ENCODE measurements around the gene SFXN3. TPM values are rescaled to one million over a fixed set of nuclear protein-coding genes. Genes with fewer than 3 reads are reported as not detected.

SFXN3 gene
- total and polyA plus RNA-seq, 2 experiments from 2014 or later: 93.6 to 102 TPM

DNA sequence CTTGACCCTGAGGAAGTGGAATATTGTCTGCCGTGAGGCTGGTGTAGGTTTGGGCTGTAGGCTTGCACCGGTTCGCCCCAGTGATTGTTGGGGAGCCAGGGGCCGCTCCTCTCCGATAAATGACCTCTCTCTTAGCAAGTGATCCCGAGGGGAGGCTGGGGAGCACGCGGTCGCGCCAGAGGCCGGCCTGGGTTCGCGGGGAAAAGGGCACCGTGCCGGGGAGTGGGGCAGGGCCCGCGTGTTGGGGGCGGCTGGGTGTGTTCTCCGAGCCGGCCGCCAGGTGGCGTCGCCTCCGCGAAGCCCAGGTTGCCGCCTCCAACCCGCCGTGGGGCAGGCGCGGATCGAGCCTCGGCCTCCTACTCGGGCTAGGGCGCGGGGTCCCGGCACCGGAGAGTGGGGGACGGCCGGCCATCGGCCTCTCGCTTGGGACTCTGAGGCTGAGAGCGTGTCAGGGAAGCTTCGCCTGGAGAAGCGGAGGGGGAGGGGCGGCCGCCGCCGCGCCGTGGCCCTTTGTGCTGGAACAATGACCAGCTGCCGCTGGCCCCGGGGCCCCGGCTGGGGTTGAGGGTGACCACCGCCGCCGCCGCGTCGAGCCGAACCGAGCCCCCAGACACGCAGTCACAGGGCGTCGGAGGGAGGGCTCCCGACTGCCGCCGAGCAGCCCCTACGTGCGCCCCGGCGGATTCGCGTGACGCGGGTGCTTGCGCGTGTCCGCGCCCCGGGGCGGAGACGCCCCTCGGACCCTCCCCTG, 31.9 kb upstream of the SFXN3 start:
- no peaks in the 10 kb centered on the region for H3K36me3 ChIP-seq (replicated peaks; ENCODE audit: insufficient read depth, low read depth)
- peaks cover 35% of the 10 kb centered on the region for H3K4me1 ChIP-seq (ENCODE audit: insufficient read depth)
- peak; percentile 93 for DNase-seq (ENCODE audit: low spot score)
- H2AFZ ChIP-seq: peak overlapping the region; percentile 52
- peaks cover 10% of the 10 kb centered on the region for H4K20me1 ChIP-seq (ENCODE audit: insufficient read depth, poor library complexity, severe bottlenecking)
- H3K79me2 ChIP-seq: peaks cover 44% of the 10 kb centered on the region
- no peaks in the 10 kb centered on the region for H3K9me3 ChIP-seq (ENCODE audit: low read depth)
- peak overlapping the region; percentile 99 for H3K27ac ChIP-seq
- no peaks in the 10 kb centered on the region for H3K27me3 ChIP-seq
- TF ChIP-seq, protein P1, sequence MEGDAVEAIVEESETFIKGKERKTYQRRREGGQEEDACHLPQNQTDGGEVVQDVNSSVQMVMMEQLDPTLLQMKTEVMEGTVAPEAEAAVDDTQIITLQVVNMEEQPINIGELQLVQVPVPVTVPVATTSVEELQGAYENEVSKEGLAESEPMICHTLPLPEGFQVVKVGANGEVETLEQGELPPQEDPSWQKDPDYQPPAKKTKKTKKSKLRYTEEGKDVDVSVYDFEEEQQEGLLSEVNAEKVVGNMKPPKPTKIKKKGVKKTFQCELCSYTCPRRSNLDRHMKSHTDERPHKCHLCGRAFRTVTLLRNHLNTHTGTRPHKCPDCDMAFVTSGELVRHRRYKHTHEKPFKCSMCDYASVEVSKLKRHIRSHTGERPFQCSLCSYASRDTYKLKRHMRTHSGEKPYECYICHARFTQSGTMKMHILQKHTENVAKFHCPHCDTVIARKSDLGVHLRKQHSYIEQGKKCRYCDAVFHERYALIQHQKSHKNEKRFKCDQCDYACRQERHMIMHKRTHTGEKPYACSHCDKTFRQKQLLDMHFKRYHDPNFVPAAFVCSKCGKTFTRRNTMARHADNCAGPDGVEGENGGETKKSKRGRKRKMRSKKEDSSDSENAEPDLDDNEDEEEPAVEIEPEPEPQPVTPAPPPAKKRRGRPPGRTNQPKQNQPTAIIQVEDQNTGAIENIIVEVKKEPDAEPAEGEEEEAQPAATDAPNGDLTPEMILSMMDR (IDR thresholded peaks at IDR 0.05; ENCODE audit: poor library complexity): peak; percentile 87
- TF ChIP-seq EZH2phosphoT487 (IDR thresholded peaks at IDR 0.05; ENCODE audit: low read depth, severe bottlenecking, unreplicated experiment): no peak
- 5% methylated on average over 34 of the region's 83 CpGs for WGBS (ENCODE audit: low lambda C conversion rate, missing lambda C conversion rate)
- H3K4me3 ChIP-seq: peak overlapping the region; percentile 92
- no peaks in the 10 kb centered on the region for H3K9me2 ChIP-seq (replicated peaks; ENCODE audit: insufficient read depth)
- peak overlapping the region; percentile 95 for H3K4me2 ChIP-seq

DNA sequence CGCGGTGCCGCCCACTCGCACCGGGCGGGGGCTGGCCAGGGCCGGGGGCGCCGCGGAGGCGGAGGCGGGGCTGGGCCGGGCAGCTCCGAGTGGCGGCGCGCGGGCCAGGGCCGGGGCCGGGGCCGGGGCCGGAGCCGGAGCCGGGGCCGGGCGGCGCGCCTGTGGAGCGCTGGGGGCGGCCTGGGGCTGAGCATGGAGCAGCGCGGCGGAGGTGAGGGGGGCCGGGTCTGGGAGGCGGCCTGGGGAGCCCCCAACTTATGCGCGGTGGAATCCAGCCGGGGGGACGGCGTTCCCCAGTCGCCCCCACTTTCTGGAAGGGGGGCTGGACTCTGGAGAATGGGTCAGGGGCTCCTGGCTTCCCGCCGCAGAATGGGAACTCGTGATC, 31.3 kb upstream of the SFXN3 start, which contains the start of gene LZTS2:
Gene LZTS2 (plus strand): TSS at position 67 of the 385 bp plus-strand sequence. CDS start 2,731 bp downstream, outside the sequence.
- H3K4me3 ChIP-seq: peak within 1 kb of the TSS; percentile 92
- no peaks in the 10 kb centered on the region for H3K36me3 ChIP-seq (replicated peaks; ENCODE audit: insufficient read depth, low read depth)
- H3K9me3 ChIP-seq (ENCODE audit: low read depth): no peaks in the 10 kb centered on the region
- H3K79me2 ChIP-seq: peaks cover 50% of the 10 kb centered on the region
- no peaks in the 10 kb centered on the region for H3K9me2 ChIP-seq (replicated peaks; ENCODE audit: insufficient read depth)
- no peak for DNase-seq (ENCODE audit: low spot score)
- H4K20me1 ChIP-seq (ENCODE audit: insufficient read depth, poor library complexity, severe bottlenecking): peaks cover 10% of the 10 kb centered on the region
- H3K4me1 ChIP-seq (ENCODE audit: insufficient read depth): peaks cover 35% of the 10 kb centered on the region
- no peaks in the 10 kb centered on the region for H3K27me3 ChIP-seq
- H2AFZ ChIP-seq: peak within 1 kb of the TSS; percentile 84
- TF ChIP-seq EZH2phosphoT487 (IDR thresholded peaks at IDR 0.05; ENCODE audit: low read depth, severe bottlenecking, unreplicated experiment) (no peak), EZH2 (IDR thresholded peaks at IDR 0.05; ENCODE audit: borderline replicate concordance) (no peak)
- H3K4me2 ChIP-seq: peak within 1 kb of the TSS; percentile 99
- H3K27ac ChIP-seq: peak within 1 kb of the TSS; percentile 99
- 2% methylated on average over 5 of the region's 44 CpGs for WGBS (ENCODE audit: low lambda C conversion rate, missing lambda C conversion rate)

DNA sequence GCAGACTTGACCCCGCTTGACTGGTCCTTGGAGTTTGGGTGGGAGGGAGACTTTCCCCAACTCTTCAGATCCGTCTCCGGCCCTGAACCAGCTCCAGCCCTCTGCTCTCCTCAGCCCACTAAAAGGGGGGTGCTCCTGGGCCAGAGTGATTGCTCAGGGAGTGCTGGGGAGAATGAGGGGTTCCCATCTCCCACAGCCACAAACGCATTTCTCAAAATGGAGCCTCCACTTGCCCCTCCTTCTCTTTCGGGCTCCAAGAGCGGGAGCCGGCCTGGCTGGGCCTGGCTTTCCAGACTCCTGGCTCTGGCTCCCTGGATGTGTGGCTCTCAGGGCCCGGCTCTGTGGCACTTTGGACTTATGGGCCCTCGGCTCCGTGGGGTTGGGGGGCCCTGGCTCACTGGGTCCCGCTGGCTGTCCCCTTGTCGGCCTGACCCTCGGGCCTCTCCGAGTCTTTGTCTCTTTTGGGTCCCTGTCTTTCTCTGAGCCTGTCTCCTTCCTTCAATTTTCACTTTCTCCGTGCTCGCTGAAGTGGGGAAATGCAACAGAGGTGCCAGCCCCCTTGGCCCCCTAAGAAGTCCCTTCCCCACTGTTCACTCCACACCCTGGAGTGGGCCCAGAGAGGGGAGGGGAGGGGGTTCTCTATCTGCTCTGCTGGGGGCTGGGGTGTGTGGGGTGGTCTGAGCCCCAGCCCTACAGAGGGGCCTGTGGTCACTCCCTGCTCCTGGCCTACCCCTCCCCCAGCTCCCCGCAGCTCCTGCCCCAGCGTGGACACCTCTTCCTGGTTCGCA, 30.7 kb upstream of the SFXN3 start:
- peak; percentile 64 for DNase-seq (ENCODE audit: low spot score)
- Histone ChIP-seq H3K4me2 (peak overlapping the region; percentile 99), H4K20me1 (ENCODE audit: insufficient read depth, poor library complexity, severe bottlenecking) (peaks cover 10% of the 10 kb centered on the region), H3K4me3 (peak overlapping the region; percentile 92), H3K9me2 (replicated peaks; ENCODE audit: insufficient read depth) (no peaks in the 10 kb centered on the region), H3K36me3 (replicated peaks; ENCODE audit: insufficient read depth, low read depth) (no peaks in the 10 kb centered on the region), H2AFZ (peak overlapping the region; percentile 84), H3K9me3 (ENCODE audit: low read depth) (no peaks in the 10 kb centered on the region), H3K4me1 (ENCODE audit: insufficient read depth) (peaks cover 33% of the 10 kb centered on the region), H3K79me2 (peaks cover 53% of the 10 kb centered on the region), H3K27ac (peak overlapping the region; percentile 99), H3K27me3 (no peaks in the 10 kb centered on the region)
- TF ChIP-seq, protein P1 (IDR thresholded peaks at IDR 0.05; ENCODE audit: poor library complexity): no peak
- TF ChIP-seq EZH2 (IDR thresholded peaks at IDR 0.05; ENCODE audit: borderline replicate concordance) (no peak), EZH2phosphoT487 (IDR thresholded peaks at IDR 0.05; ENCODE audit: low read depth, severe bottlenecking, unreplicated experiment) (no peak)
- 5% methylated on average over 15 of the region's 19 CpGs for WGBS (ENCODE audit: low lambda C conversion rate, missing lambda C conversion rate)
